Skeletal muscle tissue (tissue), 4 donors: ENCODE data around the gene TMEM260. TPM values are rescaled to one million over a fixed set of nuclear protein-coding genes. Genes with fewer than 3 reads are reported as not detected.
A peak's percentile ranks its signal among the peaks of the same experiment; 100 is the strongest.

Experiments
- H3K27ac ChIP-seq: one replicate; pipeline ENCODE4 v1.7.0; 2013; ENCODE audit warnings: mild to moderate bottlenecking, low read depth, low read length, inconsistent platforms
- H3K27me3 ChIP-seq, 3 donors: one replicate each; pipeline ENCODE4 v1.7.0; 2013; ENCODE audit warnings: low read length in 3 of 3; ENCODE audit not compliant: control insufficient read depth in 3 of 3, insufficient read depth in 3 of 3
- H3K36me3 ChIP-seq, 3 donors: one replicate each; pipeline ENCODE4 v1.7.0; 2013; ENCODE audit warnings: low read length in 3 of 3; ENCODE audit not compliant: control insufficient read depth in 3 of 3, insufficient read depth in 3 of 3
- H3K4me1 ChIP-seq, 3 donors: one replicate each; pipeline ENCODE4 v1.7.0; 2013; ENCODE audit warnings: low read length in 3 of 3, mild to moderate bottlenecking in 3 of 3; ENCODE audit not compliant: control insufficient read depth in 3 of 3, insufficient read depth in 3 of 3
- H3K4me3 ChIP-seq, 3 donors: one replicate each; pipeline ENCODE4 v1.7.0; 2013; ENCODE audit warnings: low read length in 3 of 3
- H3K9ac ChIP-seq, 3 donors: one replicate each; pipeline ENCODE4 v1.7.0; 2013; ENCODE audit warnings: low read length in 3 of 3, mild to moderate bottlenecking in 3 of 3, moderate library complexity in 2 of 3, low read depth in 1 of 3
- H3K9me3 ChIP-seq, 3 donors: one replicate each; pipeline ENCODE4 v1.7.0; 2013; ENCODE audit warnings: low read length in 3 of 3; ENCODE audit not compliant: control insufficient read depth in 3 of 3
- total RNA-seq: library from RNA; depleted of rRNA; stranded (reverse); fragments of >200 nt; gene quantifications from one replicate; pipeline ENCODE4 v1.2.3, GENCODE V29; 2014
- donor health status: Osteomylitis.

The TMEM260 gene
- total RNA-seq, 1 donor from 2014 or later, result 13.0 TPM

- Histone ChIP-seq H3K9me3 (no peaks in the 10 kb centered on the region), H3K36me3 (no peaks in the 10 kb centered on the region), H3K27ac (no peak overlapping the region), H3K4me1 (no peaks in the 10 kb centered on the region), H3K9ac (no peak overlapping the region), H3K27me3 (peaks cover 4 to 5% (median 5%) of the 10 kb centered on the region in 3 donors), H3K4me3 (no peak overlapping the region)
Observed at GRCh38 chr14:56561606-56562005, 18.0 kb upstream of the TMEM260 start.

GRCh38 chr14:56562883-56563282, 16.7 kb upstream of the TMEM260 start:
- Histone ChIP-seq H3K27me3 (peaks cover 0 to 4% (median 0%) of the 10 kb centered on the region in 3 donors), H3K36me3 (no peaks in the 10 kb centered on the region), H3K4me1 (no peaks in the 10 kb centered on the region), H3K4me3 (no peak overlapping the region), H3K27ac (no peak overlapping the region), H3K9me3 (no peaks in the 10 kb centered on the region), H3K9ac (no peak overlapping the region)

GRCh38 chr14:56569174-56569573, 10.4 kb upstream of the TMEM260 start:
- H3K4me3 ChIP-seq, result no peak overlapping the region
- H3K27me3 ChIP-seq, result no peaks in the 10 kb centered on the region
- H3K4me1 ChIP-seq, result no peaks in the 10 kb centered on the region
- H3K36me3 ChIP-seq, result no peaks in the 10 kb centered on the region
- H3K9ac ChIP-seq, result no peak overlapping the region
- H3K27ac ChIP-seq, result no peak overlapping the region
- no peaks in the 10 kb centered on the region for H3K9me3 ChIP-seq

- Histone ChIP-seq H3K9me3 (no peaks in the 10 kb centered on the region), H3K4me1 (no peaks in the 10 kb centered on the region), H3K9ac (no peak overlapping the region), H3K27me3 (no peaks in the 10 kb centered on the region), H3K4me3 (no peak overlapping the region), H3K36me3 (no peaks in the 10 kb centered on the region), H3K27ac (no peak overlapping the region)
Observed at GRCh38 chr14:56570295-56570694, 9.3 kb upstream of the TMEM260 start.

GRCh38 chr14:56580221-56580711, 668 bp downstream of the TMEM260 start:
- H3K4me3 ChIP-seq, result peak overlapping the region; percentile 91 to 98 (median 95)
- no peaks in the 10 kb centered on the region for H3K36me3 ChIP-seq
- H3K4me1 ChIP-seq, result peaks cover 5 to 26% (median 9%) of the 10 kb centered on the region in 3 donors
- H3K9me3 ChIP-seq, result no peaks in the 10 kb centered on the region
- peak overlapping the region; percentile 89 to 95 (median 92) for H3K9ac ChIP-seq
- H3K27ac ChIP-seq, result peak overlapping the region; percentile 78
- no peaks in the 10 kb centered on the region for H3K27me3 ChIP-seq

GRCh38 chr14:56581041-56581727, 1.6 kb downstream of the TMEM260 start:
- Histone ChIP-seq H3K27me3 (no peaks in the 10 kb centered on the region), H3K9me3 (no peaks in the 10 kb centered on the region), H3K4me1 (peaks cover 5 to 26% (median 9%) of the 10 kb centered on the region in 3 donors), H3K9ac (peak overlapping the region in 1 of 3 donors; percentile 95), H3K36me3 (peaks cover 3 to 6% (median 5%) of the 10 kb centered on the region in 3 donors), H3K27ac (no peak overlapping the region), H3K4me3 (peak overlapping the region; percentile 91 to 98 (median 95))

GRCh38 chr14:56585461-56586084, 6.0 kb downstream of the TMEM260 start:
- Histone ChIP-seq H3K36me3 (peaks cover 6 to 14% (median 6%) of the 10 kb centered on the region in 3 donors), H3K9me3 (no peaks in the 10 kb centered on the region), H3K9ac (no peak overlapping the region), H3K4me3 (no peak overlapping the region), H3K27ac (no peak overlapping the region), H3K4me1 (peaks cover 5 to 23% (median 7%) of the 10 kb centered on the region in 3 donors), H3K27me3 (no peaks in the 10 kb centered on the region)

GRCh38 chr14:56587701-56588100, 8.1 kb downstream of the TMEM260 start:
- H3K4me3 ChIP-seq, result no peak overlapping the region
- H3K27me3 ChIP-seq, result no peaks in the 10 kb centered on the region
- no peak overlapping the region for H3K9ac ChIP-seq
- peaks cover 0 to 7% (median 0%) of the 10 kb centered on the region in 3 donors for H3K4me1 ChIP-seq
- H3K36me3 ChIP-seq, result peaks cover 6 to 14% (median 7%) of the 10 kb centered on the region in 3 donors
- H3K27ac ChIP-seq, result no peak overlapping the region
- no peaks in the 10 kb centered on the region for H3K9me3 ChIP-seq

GRCh38 chr14:56590535-56590960, 10.9 kb downstream of the TMEM260 start:
- Histone ChIP-seq H3K36me3 (peaks cover 6 to 14% (median 11%) of the 10 kb centered on the region in 3 donors), H3K9me3 (no peaks in the 10 kb centered on the region), H3K4me1 (no peaks in the 10 kb centered on the region), H3K27ac (no peak overlapping the region), H3K4me3 (no peak overlapping the region), H3K9ac (no peak overlapping the region), H3K27me3 (no peaks in the 10 kb centered on the region)
